PC-9 (cell line): ENCODE measurements around the gene GIPC3. TPM values are rescaled to one million over a fixed set of nuclear protein-coding genes. Genes with fewer than 3 reads are reported as not detected.

Source experiments
- BruUV-seq: library from RNA; stranded (reverse); fragments of 400-500 nt; replicated peaks from 2 replicates; lab custom pipeline; 2021; lab: Mats Ljungman, UMichigan
- CTCF ChIA-PET: fragments of 300-600 bp; sonication (Branson Sonifier 250); formaldehyde crosslinking; loops from one replicate; lab custom pipeline; 2022; ENCODE audit warnings: antibody characterized with exemption; lab: Charles Lee
- POLR2A ChIA-PET: fragments of 300-600 bp; sonication (Branson Sonifier 250); formaldehyde crosslinking; loops from one replicate; lab custom pipeline; 2022; ENCODE audit warnings: antibody characterized with exemption; ENCODE audit not compliant: unreplicated experiment; lab: Charles Lee
- DNase-seq, 2 experiments: peaks; one replicate each; pipeline versions ENCODE4 v3.0.0 to v3.0.0-alpha.2; 2015 to 2022; ENCODE audit warnings: mixed read lengths in 1 of 2
- H2AFZ ChIP-seq: fragments of 200-600 bp; sonication (generic); 2 replicates; pipeline ENCODE4 v1.8.1; 2017; ENCODE audit warnings: antibody characterized with exemption
- H3F3A ChIP-seq: fragments of 200-600 bp; sonication (generic); 2 replicates; pipeline ENCODE4 v1.8.1; 2017; ENCODE audit warnings: antibody characterized with exemption, mild to moderate bottlenecking, low read depth; ENCODE audit not compliant: insufficient read depth
- H3K27ac ChIP-seq: fragments of 200-600 bp; sonication (generic); 2 replicates; pipeline ENCODE4 v1.6.1; 2016; ENCODE audit warnings: mixed run types
- H3K27me3 ChIP-seq: fragments of 200-600 bp; sonication (generic); 2 replicates; pipeline ENCODE4 v1.6.1; 2016; ENCODE audit warnings: low read depth, mixed run types; ENCODE audit not compliant: insufficient read depth
- H3K36me3 ChIP-seq: fragments of 200-600 bp; sonication (generic); 2 replicates; pipeline ENCODE4 v1.6.1; 2016; ENCODE audit warnings: low read depth, mixed run types
- H3K4me1 ChIP-seq: fragments of 200-600 bp; sonication (generic); replicated peaks from 2 replicates; pipeline ENCODE4 v1.6.1; 2016; ENCODE audit warnings: mixed run types; ENCODE audit not compliant: insufficient read depth
- H3K4me2 ChIP-seq: fragments of 200-600 bp; sonication (generic); 2 replicates; pipeline ENCODE4 v1.6.1; 2017; ENCODE audit warnings: mixed run types
- H3K4me3 ChIP-seq: fragments of 200-600 bp; sonication (generic); 2 replicates; pipeline ENCODE4 v1.6.1; 2016; ENCODE audit warnings: mixed run types
- H3K79me2 ChIP-seq: fragments of 200-600 bp; sonication (generic); 2 replicates; pipeline ENCODE4 v1.6.1; 2017; ENCODE audit warnings: low read depth, mixed run types
- H3K9me2 ChIP-seq: fragments of 200-600 bp; sonication (generic); 2 replicates; pipeline ENCODE4 v1.8.1; 2017; ENCODE audit warnings: mild to moderate bottlenecking; ENCODE audit not compliant: insufficient read depth
- H3K9me3 ChIP-seq: fragments of 200-600 bp; sonication (generic); 2 replicates; pipeline ENCODE4 v1.8.1; 2016; ENCODE audit warnings: low read depth; ENCODE audit not compliant: insufficient read depth
- H4K20me1 ChIP-seq: fragments of 200-600 bp; sonication (generic); 2 replicates; pipeline ENCODE4 v1.8.1; 2017; ENCODE audit not compliant: insufficient read depth
- CTCF ChIP-seq: fragments of 200-600 bp; sonication (generic); conservative IDR thresholded peaks from 2 replicates; pipeline ENCODE4 v1.6.1; 2017; ENCODE audit warnings: mixed run types, antibody characterized with exemption, mild to moderate bottlenecking, moderate library complexity
- EZH2 ChIP-seq: fragments of 200-600 bp; sonication (generic); IDR thresholded peaks from 2 replicates; pipeline ENCODE4 v1.8.0; 2017; ENCODE audit warnings: antibody characterized with exemption, low read depth
- intact Hi-C: fragments of 100-400 bp; cut with micrococcal nuclease; formaldehyde crosslinking; loops from one replicate; pipeline ENCODE4 v1.10.0; 2022; ENCODE audit not compliant: unreplicated experiment
- total RNA-seq: library from RNA; stranded (reverse); gene quantifications from 2 replicates; pipeline ENCODE4 v1.2.3, GENCODE V29; 2021

GIPC3 gene
- total RNA-seq, 1 experiment from 2014 or later: not detected

GRCh38 chr19:3618811-3619630 lies 33.7 kb downstream of the GIPC3 start:
- no peaks in the 10 kb centered on the region for H3K36me3 ChIP-seq
- peaks cover under 1% of the 10 kb centered on the region; the same call in 1 of the 2 replicates for H3K79me2 ChIP-seq
- H4K20me1 ChIP-seq: no peaks in the 10 kb centered on the region
- no peak overlapping the region for H3K27ac ChIP-seq
- H3K27me3 ChIP-seq: no peaks in the 10 kb centered on the region
- no peaks in the 10 kb centered on the region for H3K9me3 ChIP-seq
- no TSS peak for BruUV-seq
- intact Hi-C loops: loop anchor here (1.0 kb wide), 1 partner anchor 74 kb away; no protein-coding TSS in a partner anchor
- H3K9me2 ChIP-seq: no peaks in the 10 kb centered on the region
- TF ChIP-seq CTCF: peak; percentile 27; the same call in 1 of the 2 replicates
- no peak for TF ChIP-seq EZH2
- H3K4me1 ChIP-seq: no peaks in the 10 kb centered on the region
- ChIA-PET POLR2A (no interaction called here), CTCF (no interaction called here)
- no peak for DNase-seq
- H3K4me3 ChIP-seq: no peak overlapping the region
- H3K4me2 ChIP-seq: no peak overlapping the region
- H3F3A ChIP-seq: no peaks in the 10 kb centered on the region
- no peak overlapping the region for H2AFZ ChIP-seq

- no peaks in the 10 kb centered on the region for H3K36me3 ChIP-seq
- no peak overlapping the region for H2AFZ ChIP-seq
- H3K27me3 ChIP-seq: no peaks in the 10 kb centered on the region
- H3K27ac ChIP-seq: no peak overlapping the region
- no peaks in the 10 kb centered on the region for H4K20me1 ChIP-seq
- BruUV-seq: no TSS peak
- no peak overlapping the region for H3K4me3 ChIP-seq
- intact Hi-C loops: no loop called here
- CTCF ChIA-PET: no interaction called here
- H3F3A ChIP-seq: no peaks in the 10 kb centered on the region
- no peaks in the 10 kb centered on the region for H3K9me3 ChIP-seq
- H3K4me2 ChIP-seq: no peak overlapping the region
- H3K9me2 ChIP-seq: no peaks in the 10 kb centered on the region
- POLR2A ChIA-PET: no interaction called here
- H3K4me1 ChIP-seq: no peaks in the 10 kb centered on the region
- no peak for DNase-seq
- H3K79me2 ChIP-seq: peaks cover 6% of the 10 kb centered on the region
- TF ChIP-seq CTCF (no peak), EZH2 (no peak)
Measured at GRCh38 chr19:3619631-3620012, 34.3 kb downstream of the GIPC3 start.

GRCh38 chr19:3620145-3620816 lies 35.0 kb downstream of the GIPC3 start:
- Histone ChIP-seq H2AFZ (no peak overlapping the region), H3K9me2 (no peaks in the 10 kb centered on the region), H3K36me3 (no peaks in the 10 kb centered on the region), H3K27ac (no peak overlapping the region), H3K9me3 (no peaks in the 10 kb centered on the region), H3F3A (no peaks in the 10 kb centered on the region), H3K27me3 (no peaks in the 10 kb centered on the region), H3K4me1 (peaks cover 2% of the 10 kb centered on the region; the same call in 1 of the 2 replicates), H3K4me3 (no peak overlapping the region), H4K20me1 (0 out of 2 replicates have a peak, but pooled peaks cover 2% of the 10 kb centered on the region), H3K4me2 (no peak overlapping the region), H3K79me2 (peaks cover 13% of the 10 kb centered on the region)
- TF ChIP-seq EZH2 (no peak), CTCF (no peak)
- no TSS peak for BruUV-seq
- no peak for DNase-seq
- intact Hi-C loops: no loop called here
- ChIA-PET CTCF (no interaction called here), POLR2A (no interaction called here)
